ENCODE results near the gene ZYG11A. TPM values are rescaled to one million over a fixed set of nuclear protein-coding genes. Genes with fewer than 3 reads are reported as not detected.
"Not testable (repeated sequence)": the region's sequence is repeated elsewhere in the genome, so short reads cannot be mapped to it uniquely, and the experiment has no call there.

The ZYG11A gene
- total and polyA plus RNA-seq, 2 donors (not counting 3 experiments of a cell fraction or from before 2014, with no cell fraction given) = 0.40 to 2.1 TPM

GRCh38 chr1:52869727-52870126 lies 27.2 kb downstream of the ZYG11A start:
- H3K4me2 ChIP-seq (ENCODE audit: insufficient read depth, low read length); H3K4me1 ChIP-seq (ENCODE audit: control insufficient read depth, extremely low read depth, insufficient read depth, low read length); H3K27ac ChIP-seq (ENCODE audit: insufficient read depth, low read depth, low read length); POLR2A ChIA-PET; CTCF ChIA-PET; H3K36me3 ChIP-seq (ENCODE audit: control insufficient read depth in 2 of 2, extremely low read depth in 1 of 2, insufficient read depth in 2 of 2, low read length in 2 of 2); intact Hi-C loops (cut with micrococcal nuclease); dilution Hi-C loops (cut with MboI; ENCODE audit: extremely low pct_ligation_motif_present, low sequenced_read_pairs); BruUV-seq (replicated peaks); H3K79me2 ChIP-seq (ENCODE audit: control insufficient read depth, insufficient read depth, low read length); H2AFZ ChIP-seq (ENCODE audit: low read depth, low read length); H3K27me3 ChIP-seq (ENCODE audit: control insufficient read depth in 2 of 2, insufficient read depth in 2 of 2, low read length in 2 of 2); FAIRE-seq; H4K20me1 ChIP-seq (replicated peaks; ENCODE audit: control insufficient read depth, extremely low read depth, insufficient read depth, low read length); H3K9me3 ChIP-seq (replicated peaks; ENCODE audit: control insufficient read depth, insufficient read depth, low read length); H3K4me3 ChIP-seq (replicated peaks in 1 of 3; ENCODE audit: insufficient read depth in 1 of 3, low read depth in 1 of 3, low read length in 3 of 3); DNase-seq (ENCODE audit: low read depth, low spot score); H3K9me1 ChIP-seq (replicated peaks; ENCODE audit: control insufficient read depth, extremely low read depth, insufficient read depth, low read length); H3K9ac ChIP-seq (replicated peaks; ENCODE audit: extremely low read depth, insufficient read depth, low read length): not testable (repeated sequence)

GRCh38 chr1:52876843-52877242 lies 34.3 kb downstream of the ZYG11A start:
- Histone ChIP-seq H3K9me3 (replicated peaks; ENCODE audit: control insufficient read depth, insufficient read depth, low read length) (no peaks in the 10 kb centered on the region), H3K4me2 (ENCODE audit: insufficient read depth, low read length) (no peak overlapping the region), H3K36me3 (ENCODE audit: control insufficient read depth in 2 of 2, extremely low read depth in 1 of 2, insufficient read depth in 2 of 2, low read length in 2 of 2) (no peaks in the 10 kb centered on the region), H3K27me3 (ENCODE audit: control insufficient read depth in 2 of 2, insufficient read depth in 2 of 2, low read length in 2 of 2) (no peaks in the 10 kb centered on the region), H2AFZ (ENCODE audit: low read depth, low read length) (no peak overlapping the region), H3K4me3 (replicated peaks in 1 of 3; ENCODE audit: insufficient read depth in 1 of 3, low read depth in 1 of 3, low read length in 3 of 3) (no peak overlapping the region), H3K27ac (ENCODE audit: insufficient read depth, low read depth, low read length) (no peak overlapping the region), H4K20me1 (replicated peaks; ENCODE audit: control insufficient read depth, extremely low read depth, insufficient read depth, low read length) (no peaks in the 10 kb centered on the region), H3K9me1 (replicated peaks; ENCODE audit: control insufficient read depth, extremely low read depth, insufficient read depth, low read length) (no peaks in the 10 kb centered on the region), H3K4me1 (ENCODE audit: control insufficient read depth, extremely low read depth, insufficient read depth, low read length) (no peaks in the 10 kb centered on the region), H3K9ac (replicated peaks; ENCODE audit: extremely low read depth, insufficient read depth, low read length) (no peak overlapping the region), H3K79me2 (ENCODE audit: control insufficient read depth, insufficient read depth, low read length) (no peaks in the 10 kb centered on the region)
- FAIRE-seq (no peak), DNase-seq (ENCODE audit: low read depth, low spot score) (no peak)
- intact Hi-C loops (cut with micrococcal nuclease) = no loop called here
- BruUV-seq (replicated peaks) = no TSS peak
- TF ChIP-seq GATA2 (IDR thresholded peaks at IDR 0.05; ENCODE audit: insufficient read depth, insufficient read length, low read depth, low read length) (no peak), EZH2 (IDR thresholded peaks at IDR 0.05; ENCODE audit: borderline replicate concordance, low read depth, low read length, severe bottlenecking) (no peak), FOS (IDR thresholded peaks at IDR 0.05; ENCODE audit: borderline replicate concordance, insufficient read depth, low read length) (no peak), MYC (IDR thresholded peaks at IDR 0.05; ENCODE audit: low read depth, low read length) (no peak), MAX (IDR thresholded peaks at IDR 0.05; ENCODE audit: insufficient read depth, insufficient read length) (no peak), CTCF (IDR thresholded peaks at IDR 0.05; ENCODE audit: extremely low read depth in 1 of 2, insufficient read depth in 1 of 2, low read depth in 1 of 2, low read length in 2 of 2) (no peak), POLR2A (IDR thresholded peaks at IDR 0.05; ENCODE audit: low read depth, low read length) (no peak), JUN (IDR thresholded peaks at IDR 0.05; ENCODE audit: borderline replicate concordance, insufficient read depth, insufficient read length, low read depth) (no peak), POLR2AphosphoS5 (IDR thresholded peaks at IDR 0.05; ENCODE audit: insufficient read depth, low read depth, low read length) (no peak)
- ChIA-PET POLR2A (no interaction called here), CTCF (interaction anchor here (1.2 kb wide), 1 partner anchor 18 kb away, joined by 4 read pairs; no protein-coding TSS in a partner anchor)
- dilution Hi-C loops (cut with MboI; ENCODE audit: extremely low pct_ligation_motif_present, low sequenced_read_pairs) = no loop called here

Data from endothelial cell of umbilical vein (primary cell).